Fibroblast of skin of back (primary cell): ENCODE measurements around the gene LY6G5C.
A peak's percentile ranks its signal among the peaks of the same experiment; 100 is the strongest.

Experiments
- DNase-seq: peaks from one replicate; pipeline ENCODE4 v3.0.0-alpha.2; 2013

Gene LY6G5C

DNA sequence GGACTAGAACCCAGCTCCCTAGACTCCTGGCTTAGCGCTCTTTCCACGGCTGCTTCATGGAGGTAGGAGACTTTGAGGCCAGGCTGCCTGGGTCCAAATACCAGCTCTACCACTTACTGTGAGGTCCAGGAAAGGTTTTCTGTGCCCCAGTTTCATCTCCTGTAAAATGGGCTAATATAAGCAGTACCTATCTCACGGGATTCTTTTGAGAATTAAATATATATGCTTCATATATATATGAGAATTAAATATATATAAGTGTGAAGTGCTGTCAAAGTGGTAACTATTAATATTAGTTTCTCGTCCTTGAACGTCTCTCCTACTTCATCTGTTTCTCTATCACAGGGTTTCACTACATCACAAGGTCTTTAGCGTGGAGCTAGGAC, 10.2 kb upstream of the LY6G5C start:
- no peak for DNase-seq

DNA sequence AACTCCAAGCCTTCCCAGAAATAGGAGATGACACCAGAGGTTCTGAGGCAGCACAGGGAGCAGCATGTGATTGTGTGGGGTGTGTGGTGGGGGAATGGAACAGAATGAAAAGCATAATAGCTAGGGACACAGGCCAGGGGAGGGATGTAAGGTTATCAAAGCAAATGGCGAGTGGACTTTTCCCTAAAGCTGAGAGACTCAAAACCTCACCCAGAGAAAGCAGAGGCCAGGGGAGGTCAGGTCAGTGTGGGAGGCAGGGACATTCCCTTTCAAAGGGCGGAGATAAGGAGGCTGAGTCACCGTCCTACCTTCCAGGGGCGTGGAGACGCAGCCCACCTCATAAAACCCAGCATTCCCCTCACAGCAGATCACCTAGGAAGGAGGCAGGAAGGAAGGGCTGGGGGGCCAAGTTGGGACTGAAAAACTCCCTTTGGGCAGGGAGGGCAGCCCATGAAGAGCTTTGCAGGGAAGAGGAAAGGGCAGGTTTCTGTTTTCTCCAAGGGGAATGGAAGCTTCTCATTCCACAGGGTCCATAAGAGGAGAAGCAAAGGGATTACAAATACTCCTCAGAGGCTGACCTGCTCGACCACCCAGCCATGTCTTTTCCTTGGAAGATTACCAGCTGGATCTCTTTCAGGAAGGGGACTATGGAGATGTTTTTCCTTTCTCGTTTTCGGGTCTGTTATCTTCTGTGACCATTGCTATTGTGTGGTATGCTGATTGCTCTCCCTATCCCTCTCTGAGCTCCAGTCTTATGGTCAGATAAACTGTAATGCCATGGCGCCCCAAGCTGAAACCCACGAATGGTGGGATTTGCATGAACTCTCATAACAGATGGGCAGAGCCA, 9.6 kb upstream of the LY6G5C start:
- no peak for DNase-seq

DNA sequence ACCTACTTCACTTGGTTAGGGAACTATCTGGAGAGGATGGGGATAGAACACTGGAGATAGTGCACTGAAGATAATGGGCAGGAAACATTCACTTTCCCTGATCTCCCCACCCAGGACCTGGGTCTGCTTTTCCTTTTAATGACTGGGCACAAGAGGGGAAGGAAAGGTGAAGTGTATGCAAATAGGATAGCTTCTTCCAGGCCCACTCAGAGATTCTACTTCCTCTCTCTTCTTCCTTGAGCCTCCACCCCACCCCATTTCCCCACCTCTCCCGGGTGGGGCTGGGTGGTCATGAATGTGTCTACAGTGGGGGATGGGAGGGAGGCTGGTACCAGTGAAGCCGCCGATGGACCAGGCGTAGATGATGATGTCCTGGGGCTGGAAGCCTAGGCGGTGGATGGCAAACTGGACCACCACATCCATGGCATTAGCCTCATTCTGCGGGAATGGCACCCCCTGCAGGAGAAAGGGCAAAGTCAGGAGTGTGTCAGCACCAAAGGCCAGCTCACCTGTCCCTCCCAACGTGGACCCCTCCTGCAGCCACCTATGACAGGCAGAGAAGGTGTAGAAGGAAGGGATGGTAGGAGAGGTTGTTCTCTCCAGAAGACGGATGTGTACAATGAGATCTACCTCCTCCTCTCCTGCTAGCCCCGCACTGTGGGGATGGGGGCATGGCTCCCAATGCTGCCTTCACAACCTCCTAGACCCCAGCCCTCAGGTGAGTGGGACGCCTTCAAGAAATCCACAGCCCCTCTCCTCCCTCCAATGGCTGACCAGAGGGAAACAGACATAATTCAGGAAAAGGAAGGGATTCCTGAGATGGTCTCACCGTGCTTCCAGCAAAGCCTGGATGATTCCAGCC, 8.6 kb upstream of the LY6G5C start:
- no peak for DNase-seq

DNA sequence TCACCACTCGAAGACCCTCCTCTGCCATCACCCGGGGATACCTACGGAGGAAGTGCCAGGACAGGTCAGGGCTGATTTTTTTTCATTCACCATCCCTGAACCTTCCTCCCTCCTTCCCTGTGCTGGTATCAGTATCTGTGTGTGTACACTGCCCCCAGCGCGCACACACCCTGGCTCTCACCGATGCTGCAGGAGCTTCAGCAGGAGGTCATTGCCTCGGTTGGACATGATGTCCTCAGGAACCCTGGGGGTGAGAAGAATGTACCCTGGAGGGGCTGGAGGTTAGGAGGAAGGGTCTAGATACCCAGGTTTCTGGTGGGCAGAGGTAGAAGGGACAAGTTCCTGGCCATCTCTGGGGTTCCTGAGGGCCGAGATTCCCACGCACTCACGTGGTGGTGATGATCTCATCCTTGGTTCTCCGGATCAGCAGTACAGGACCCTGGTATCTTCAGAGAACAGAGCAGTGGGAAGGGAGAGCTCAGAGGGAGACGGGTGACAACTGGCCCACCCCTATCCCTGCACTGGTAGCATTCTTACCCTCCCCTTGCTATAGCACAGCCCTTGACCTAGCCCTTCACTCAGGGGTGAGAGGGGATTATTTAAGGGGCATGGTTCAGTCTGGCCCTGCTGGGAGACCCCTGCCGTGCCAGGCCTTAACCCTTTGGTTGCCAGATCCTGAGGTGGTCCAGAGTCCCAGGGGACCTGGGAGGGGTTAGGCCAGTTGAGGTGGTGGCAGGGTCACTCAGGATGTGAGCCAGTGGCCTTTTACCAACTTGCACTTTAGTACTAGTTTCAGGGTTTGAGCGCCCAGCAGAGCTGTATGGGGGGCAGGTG, 7.2 kb upstream of the LY6G5C start:
- no peak for DNase-seq

DNA sequence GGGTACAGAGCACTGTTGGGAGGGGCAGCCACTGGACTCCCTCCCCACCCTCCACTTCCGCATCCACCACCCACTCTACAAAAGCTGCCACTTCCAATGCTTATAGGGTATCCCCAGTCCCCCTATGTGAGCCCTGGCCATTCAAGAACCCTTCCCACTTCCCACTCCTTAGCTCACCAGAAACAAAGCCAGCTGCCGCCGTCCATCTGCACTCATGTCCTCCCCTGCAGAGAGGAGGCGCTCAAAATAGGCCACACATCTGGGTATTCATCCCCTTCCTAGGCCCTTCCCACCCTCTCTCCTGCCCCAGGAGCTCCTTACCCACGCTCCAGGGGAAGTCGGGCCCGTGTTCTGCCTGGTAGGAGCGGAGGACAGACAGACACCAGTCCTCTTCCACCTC, 6.5 kb upstream of the LY6G5C start:
- no peak for DNase-seq

DNA sequence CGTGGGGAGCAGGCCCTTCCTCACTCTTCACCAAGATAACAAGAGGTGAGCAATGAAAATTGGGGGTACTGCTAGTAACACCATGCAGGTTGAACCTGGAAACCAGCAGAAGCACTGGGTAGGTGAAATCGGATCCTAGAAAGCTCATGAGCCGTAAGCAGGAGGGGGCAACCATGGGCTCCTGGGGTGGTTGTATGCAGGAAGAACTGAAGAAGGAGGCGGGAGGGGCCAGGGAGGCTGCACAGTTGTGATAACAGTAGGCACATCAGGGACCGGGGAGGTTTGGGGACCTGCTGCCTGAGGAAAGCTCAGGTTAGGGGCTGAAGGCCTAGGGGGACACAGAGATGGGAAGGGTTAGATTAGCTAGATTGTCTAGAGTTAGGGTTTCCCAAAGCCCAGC, 5.6 kb upstream of the LY6G5C start:
- DNase-seq, result no peak

DNA sequence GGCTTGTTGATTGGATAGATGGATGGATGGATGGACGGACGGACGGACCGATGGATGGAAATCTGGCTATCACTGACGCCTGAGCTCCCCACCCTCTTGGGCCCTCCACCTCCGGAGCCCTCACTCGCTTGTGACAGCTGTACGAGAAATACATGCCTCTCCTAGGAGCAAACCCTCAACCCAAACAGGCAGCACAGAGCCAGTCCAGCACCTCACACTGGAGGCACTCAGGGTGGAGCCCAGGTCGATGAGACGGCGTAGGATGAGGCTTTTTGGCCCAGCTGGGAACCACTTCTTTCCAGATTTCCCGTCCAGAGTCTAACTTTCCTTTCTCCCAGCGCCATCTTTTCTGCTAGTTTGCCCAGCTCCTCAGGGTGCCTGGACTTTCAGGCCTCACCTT, 2.7 kb upstream of the LY6G5C start:
- no peak for DNase-seq

DNA sequence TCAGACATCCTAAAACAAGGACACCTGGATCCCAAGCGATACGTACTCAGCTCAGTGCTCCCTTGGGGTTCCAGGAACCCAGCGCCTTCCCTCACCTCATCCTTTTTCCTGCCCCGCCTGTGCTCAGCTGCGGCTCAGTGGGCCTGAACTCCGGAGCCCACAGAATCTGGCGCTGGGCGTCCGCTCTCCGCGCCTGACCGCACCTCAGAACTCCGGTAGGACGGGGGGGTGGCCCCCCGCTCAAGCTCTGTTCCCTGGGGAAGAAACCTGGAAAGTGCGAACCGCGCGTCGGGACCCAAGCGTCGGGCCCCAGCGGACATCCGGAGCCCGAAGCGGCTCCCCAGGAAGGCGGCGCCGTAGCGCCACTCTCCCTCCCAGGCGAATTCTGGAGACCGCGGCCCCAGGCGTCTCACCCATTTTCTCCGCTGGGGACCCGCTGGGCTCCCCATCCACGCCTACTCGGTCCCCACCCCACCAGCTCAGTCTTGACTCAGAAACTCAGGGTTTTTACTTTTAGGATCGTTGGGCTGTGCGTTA, 336 bp upstream of the LY6G5C start:
- DNase-seq, result peak; percentile 50

DNA sequence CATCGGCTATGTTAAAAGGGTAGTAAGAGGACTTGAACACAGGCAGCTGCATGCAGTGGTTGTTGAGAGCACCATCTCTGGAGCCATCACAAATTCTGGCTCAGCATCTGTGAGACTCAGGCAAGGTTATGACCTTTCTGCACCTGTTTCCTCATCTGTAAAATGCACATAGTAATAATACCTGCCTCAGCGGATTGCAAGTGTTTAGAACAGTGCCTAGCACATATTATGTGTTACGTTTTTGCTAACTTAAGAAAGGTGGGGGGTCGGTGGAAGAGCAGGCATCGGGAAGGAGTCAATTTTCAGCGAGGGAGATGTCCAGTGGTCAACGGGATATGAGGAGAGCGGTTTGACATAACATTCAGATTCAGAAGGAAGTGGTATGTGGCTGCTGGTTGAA, 2.9 kb downstream of the LY6G5C start:
- no peak for DNase-seq

DNA sequence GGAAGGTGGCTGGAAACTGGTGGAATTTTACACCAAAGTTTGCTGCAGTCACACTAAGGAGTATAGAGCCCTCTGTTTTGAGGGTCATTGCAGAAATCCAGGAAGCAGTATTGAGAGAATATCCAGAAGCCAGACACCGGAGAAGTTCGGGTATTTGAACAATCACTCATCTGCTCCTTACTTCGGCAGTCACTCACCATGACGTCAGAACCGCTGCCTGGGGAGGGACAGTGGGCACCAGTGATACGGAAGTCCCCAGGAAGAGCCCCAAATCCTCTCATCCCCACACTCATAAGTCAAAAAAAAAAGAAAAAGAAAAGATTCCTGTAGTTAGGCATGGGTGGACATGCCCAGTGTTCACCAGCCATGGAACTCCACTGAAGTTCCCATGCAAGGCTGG, 4.0 kb downstream of the LY6G5C start:
- no peak for DNase-seq

DNA sequence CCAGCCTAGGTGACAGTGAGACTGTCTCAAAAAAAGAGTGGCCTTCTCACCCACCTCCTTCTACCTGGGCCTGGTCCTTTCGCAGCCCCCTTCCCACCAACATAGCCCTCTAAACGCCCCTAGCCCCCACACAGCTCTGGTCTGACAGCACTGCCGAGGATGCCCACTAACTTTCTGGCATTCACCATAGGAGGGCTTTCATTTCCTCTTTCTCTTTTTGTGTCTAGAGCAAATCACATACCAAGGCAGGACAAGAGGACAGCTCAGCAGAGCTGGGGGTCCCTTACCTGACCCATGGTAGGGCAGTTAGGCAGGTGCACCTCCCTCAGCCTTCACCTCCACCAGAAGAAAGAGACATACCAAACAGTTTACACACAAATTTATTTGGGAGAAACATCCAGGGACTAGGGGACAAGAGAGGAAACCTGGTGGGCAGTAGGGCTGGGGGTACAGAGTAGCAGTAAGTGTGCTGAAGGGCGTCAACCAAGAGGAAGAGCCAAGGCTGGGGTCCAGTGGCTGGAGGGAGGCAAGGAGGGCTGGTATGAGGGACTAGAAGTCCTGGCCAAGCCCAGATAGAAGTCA, 4.5 kb downstream of the LY6G5C start:
- no peak for DNase-seq

DNA sequence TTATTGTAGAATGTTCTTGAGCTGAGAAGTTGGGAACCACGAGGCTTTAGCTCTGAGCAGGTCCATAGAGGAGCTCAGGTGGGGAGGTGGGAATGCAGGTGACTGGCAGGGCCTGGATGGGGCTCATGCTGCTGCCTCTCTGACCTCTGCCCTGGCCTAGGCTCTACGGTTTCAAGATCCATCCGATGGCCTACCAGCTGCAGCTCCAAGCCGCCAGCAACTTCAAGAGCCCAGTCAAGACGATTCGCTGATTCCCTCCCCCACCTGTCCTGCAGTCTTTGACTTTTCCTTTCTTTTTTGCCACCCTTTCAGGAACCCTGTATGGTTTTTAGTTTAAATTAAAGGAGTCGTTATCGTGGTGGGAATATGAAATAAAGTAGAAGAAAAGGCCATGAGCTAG, 11.2 kb downstream of the LY6G5C start, which contains the start of gene LY6G5B:
LY6G5B (plus strand) TSS at position 301 of the 400 bp plus-strand sequence. CDS start 975 bp downstream, outside the sequence.
- no peak for DNase-seq

DNA sequence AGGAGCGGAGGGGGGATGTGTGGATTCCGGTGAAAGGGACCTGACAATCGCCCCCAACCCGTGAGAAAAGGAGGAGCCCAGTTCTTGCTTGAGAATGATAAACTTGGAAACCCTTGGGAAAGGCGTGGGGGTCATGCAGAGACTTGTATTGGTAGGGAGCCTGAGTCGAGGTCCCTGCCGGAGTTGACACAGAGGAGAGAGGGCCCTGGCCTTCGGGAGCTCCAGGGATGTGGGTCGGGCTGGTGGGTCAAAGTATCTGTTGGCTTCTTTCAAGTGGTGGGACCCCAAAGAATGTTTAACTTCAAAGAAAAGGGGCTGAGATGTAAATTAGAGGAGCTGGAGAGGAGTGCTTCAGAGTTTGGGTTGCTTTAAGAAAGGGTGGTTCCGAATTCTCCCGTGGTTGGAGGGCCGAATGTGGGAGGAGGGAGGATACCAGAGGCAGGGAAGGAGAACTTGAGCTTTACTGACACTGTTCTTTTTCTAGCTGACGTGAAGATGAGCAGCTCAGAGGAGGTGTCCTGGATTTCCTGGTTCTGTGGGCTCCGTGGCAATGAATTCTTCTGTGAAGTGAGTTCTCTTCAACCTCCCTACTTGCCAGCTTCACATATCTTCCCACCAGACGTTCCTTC, 14.4 kb downstream of the LY6G5C start:
- no peak for DNase-seq

DNA sequence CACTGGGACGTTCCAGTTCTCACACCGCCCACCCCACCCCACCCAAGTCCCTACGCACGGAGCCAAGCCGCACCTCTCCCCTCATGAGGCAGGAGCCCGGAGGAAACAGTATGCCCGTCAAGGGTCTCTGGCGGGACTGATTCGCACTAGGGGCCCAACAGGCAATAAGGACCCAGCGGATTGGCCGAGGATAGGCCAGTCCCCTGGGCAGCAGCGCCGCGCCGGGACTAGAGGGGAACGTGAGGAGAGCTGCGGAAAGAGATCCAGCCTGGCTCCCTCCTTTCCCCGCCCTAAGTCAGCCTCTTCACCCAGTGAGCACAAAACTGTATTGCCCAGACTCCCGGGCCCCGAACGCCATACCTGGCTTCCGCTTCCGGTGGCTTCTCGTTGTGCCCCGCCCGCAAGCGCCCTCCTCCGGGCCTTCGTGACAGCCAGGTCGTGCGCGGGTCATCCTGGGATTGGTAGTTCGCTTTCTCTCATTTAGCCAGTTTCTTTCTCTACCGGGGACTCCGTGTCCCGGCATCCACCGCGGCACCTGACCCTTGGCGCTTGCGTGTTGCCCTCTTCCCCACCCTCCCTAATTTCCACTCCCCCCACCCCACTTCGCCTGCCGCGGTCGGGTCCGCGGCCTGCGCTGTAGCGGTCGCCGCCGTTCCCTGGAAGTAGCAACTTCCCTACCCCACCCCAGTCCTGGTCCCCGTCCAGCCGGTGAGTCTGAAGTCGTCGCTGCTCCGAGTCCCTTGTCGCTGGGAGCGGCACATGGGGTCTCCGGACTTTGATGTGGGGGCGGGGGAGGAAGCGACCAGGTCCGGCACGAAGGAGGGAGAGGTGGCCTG, 15.1 kb downstream of the LY6G5C start, which contains the start of gene CSNK2B:
CSNK2B (plus strand) TSS at position 580 of the 836 bp plus-strand sequence. CDS start 752 bp downstream, outside the sequence.
- peak; percentile 98 for DNase-seq

DNA sequence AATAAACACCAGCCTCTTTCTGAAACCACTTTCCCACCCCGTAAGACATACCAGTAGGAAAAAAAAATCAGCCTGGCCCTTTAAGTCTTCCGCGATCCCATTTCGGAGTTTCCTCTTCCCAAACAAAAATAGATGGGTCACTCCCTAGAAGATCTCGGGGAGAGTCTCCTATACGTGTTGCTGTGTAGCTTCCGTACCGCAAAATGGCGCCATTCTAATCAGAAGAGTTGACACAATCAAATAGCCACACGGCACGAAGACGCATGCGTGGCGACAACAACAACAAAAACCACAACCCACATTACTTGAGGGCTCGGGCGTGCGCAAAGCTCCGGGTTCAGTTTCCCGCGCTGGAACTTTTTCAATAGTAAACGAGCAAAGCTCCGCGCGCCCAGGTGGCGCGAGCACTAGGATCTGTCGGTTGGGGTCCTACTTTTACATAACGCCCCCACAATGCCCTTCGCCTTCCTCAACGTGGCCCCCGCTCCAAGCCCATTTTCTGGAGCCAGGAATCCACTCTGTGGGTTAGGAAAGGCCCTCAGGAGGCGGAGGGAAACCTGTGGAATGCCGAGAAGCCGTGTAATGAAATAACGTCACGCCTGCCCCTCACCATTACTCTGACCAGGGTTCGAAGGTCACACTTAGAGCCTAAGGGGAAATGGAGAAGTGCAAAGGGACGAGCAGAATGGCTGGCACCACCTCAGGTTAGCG, 15.9 kb downstream of the LY6G5C start, which contains the start of gene GPANK1:
GPANK1 (minus strand) TSS at position 208 of the 711 bp plus-strand sequence. CDS start 519 bp downstream, outside the sequence.
- peak; percentile 91 for DNase-seq

DNA sequence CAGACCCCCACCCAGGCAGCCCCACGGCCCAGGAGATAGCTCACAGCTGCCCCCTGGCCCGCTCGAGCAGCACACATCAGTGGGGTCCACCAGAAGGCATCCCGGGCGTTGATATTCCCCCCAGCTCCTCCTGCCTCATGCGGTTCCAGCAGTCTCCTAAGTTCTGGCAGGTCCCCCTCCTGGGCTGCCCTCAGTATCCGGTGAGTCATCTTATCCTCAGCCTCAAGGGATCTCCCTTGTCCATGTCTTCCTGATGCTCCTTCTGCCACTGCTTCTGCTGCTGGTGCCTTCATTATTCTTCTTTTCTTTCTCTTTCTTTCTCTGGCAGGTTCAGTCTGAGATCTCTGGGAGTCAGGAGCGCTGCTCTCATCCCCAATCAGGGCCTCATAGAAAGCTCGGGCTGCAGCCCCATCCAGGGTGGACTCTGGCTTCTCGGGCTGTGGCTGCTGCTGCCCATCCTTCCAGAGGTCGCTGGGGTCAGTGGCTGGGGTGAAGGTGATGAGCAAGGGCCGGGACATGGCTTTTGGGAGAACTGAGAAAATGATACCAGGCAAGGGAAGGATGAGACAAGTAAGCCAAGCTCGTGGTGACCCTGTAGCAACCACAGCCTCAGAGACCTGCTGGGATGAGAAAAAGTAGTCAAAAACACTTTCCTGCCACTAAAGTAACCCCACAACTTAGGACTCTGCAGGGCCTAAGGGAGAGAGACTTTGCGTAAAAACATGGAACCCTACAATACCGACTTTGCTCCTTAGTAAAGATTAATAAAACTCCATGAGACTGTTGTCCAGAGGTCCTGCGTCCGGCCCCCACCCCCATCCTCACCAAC, 16.7 kb downstream of the LY6G5C start:
- peak; percentile 91 for DNase-seq

DNA sequence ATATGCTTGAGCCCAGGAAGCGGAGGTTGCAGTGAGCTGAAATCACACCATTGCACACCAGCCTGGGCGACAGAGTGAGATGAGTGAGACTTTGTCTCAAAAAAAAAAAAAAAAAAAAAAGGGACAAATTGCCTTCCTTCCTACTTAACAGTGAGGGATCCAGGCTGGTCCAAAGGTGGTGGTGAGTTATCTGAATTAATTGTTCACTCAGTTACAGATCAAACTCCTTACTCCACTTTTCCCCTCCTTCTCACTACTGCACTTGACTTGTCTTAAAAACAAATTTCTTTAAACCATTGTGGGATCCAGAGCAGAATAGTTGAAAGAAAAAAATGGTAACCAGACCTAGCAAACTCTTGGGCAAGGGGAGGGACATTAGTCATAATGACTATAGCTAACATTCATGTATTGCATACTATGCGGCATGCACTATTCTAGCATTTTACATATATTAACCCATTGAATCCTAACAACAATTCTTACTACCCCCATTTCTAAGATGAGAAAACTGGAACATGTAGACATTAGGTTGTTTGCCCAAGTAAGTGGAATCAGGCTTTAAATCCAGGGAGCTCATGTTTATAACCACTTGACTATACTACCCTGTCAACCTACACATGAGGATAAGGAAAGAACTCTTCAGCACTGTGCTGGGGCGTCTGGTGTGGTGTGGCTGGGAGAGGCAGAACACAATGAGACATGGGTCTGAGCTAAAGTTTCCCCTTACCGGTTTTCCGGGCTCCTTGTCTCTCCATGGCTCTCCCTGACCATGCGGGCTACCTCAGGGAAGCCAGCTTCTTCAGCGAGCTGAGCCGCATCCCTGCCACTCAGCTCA, 17.5 kb downstream of the LY6G5C start:
- DNase-seq, result peak; percentile 60
